HepG2 (cell line): ENCODE measurements around the gene TMEM114. TPM values are rescaled to one million over a fixed set of nuclear protein-coding genes. Genes with fewer than 3 reads are reported as not detected.

Experiments used
- ATAC-seq: fragments of 200-7000 bp; cut with Tn5 transposase; 3 replicates; pipeline ENCODE4 v1.9.1; 2020; ENCODE audit warnings: mild to moderate bottlenecking, moderate library complexity
- BruUV-seq: library from RNA; stranded (reverse); fragments of 400-500 nt; replicated peaks from 2 replicates; lab custom pipeline; 2021; lab: Mats Ljungman, UMichigan
- CTCF ChIA-PET: fragments of 300-600 bp; formaldehyde crosslinking; extraction: SDS; loops from one replicate; lab custom pipeline; 2021; ENCODE audit warnings: low total read pairs, inconsistent platforms, low intra/inter-chr PET ratio; lab: Yijun Ruan, JAX
- POLR2A ChIA-PET: fragments of 350-600 bp; sonication (Branson Sonifier 250); formaldehyde crosslinking; loops from one replicate; lab custom pipeline; 2020; ENCODE audit warnings: antibody characterized with exemption, inconsistent platforms; lab: Yijun Ruan, JAX
- DNase-seq: peaks from one replicate; pipeline ENCODE4 v3.0.0-alpha.2; 2015; ENCODE audit warnings: low spot score
- FAIRE-seq: peaks from 3 replicates; lab custom pipeline; 2011; peaks lifted over from hg19 to GRCh38; lab: Jason Lieb, UNC
- H2AFZ ChIP-seq: one replicate; pipeline ENCODE4 v1.6.1; 2011; ENCODE audit warnings: low read length, inconsistent platforms
- H3K27ac ChIP-seq: fragments of 300-600 bp; 3 replicates; pipeline ENCODE4 v1.8.0; 2011; ENCODE audit warnings: mixed run types, mild to moderate bottlenecking, mixed read lengths, low read length, inconsistent platforms; ENCODE audit not compliant: insufficient read depth; ENCODE audit errors: extremely low read length
- H3K27me3 ChIP-seq, 2 experiments: fragments of 200-600 bp in 1 of 2; 2 replicates in 1 of 2; 3 replicates in 1 of 2; pipeline versions ENCODE4 v1.6.0 to v1.8.0; 2011; ENCODE audit warnings: low read length in 2 of 2, mild to moderate bottlenecking in 2 of 2, moderate library complexity in 2 of 2, inconsistent platforms in 1 of 2; ENCODE audit not compliant: insufficient read depth in 2 of 2, control insufficient read depth in 1 of 2
- H3K36me3 ChIP-seq, 2 experiments: fragments of 200-600 bp in 1 of 2; replicated peaks in 1 of 2; 2 replicates in 1 of 2; 3 replicates in 1 of 2; pipeline versions ENCODE4 v1.5.1 to v1.8.0; 2011; ENCODE audit warnings: low read length in 2 of 2, inconsistent platforms in 1 of 2; ENCODE audit not compliant: insufficient read depth in 2 of 2, control insufficient read depth in 1 of 2
- H3K4me1 ChIP-seq: 2 replicates; pipeline ENCODE4 v1.5.1; 2012; ENCODE audit warnings: low read length, inconsistent platforms; ENCODE audit not compliant: insufficient read depth
- H3K4me2 ChIP-seq: 2 replicates; pipeline ENCODE4 v1.6.0; 2011; ENCODE audit warnings: low read depth, low read length, inconsistent platforms
- H3K4me3 ChIP-seq, 3 experiments: fragments of 200-600 bp in 1 of 3; sonication (generic), shearing (Covaris generic) in 1 of 3; replicated peaks in 1 of 3; 2 replicates each; pipeline ENCODE4 v1.5.1; 2011 to 2016; ENCODE audit warnings: low read length in 3 of 3, inconsistent platforms in 2 of 3, low read depth in 2 of 3, mild to moderate bottlenecking in 2 of 3, control low read depth in 1 of 3, mixed read lengths in 1 of 3; ENCODE audit not compliant: insufficient read depth in 1 of 3
- H3K79me2 ChIP-seq: one replicate; pipeline ENCODE4 v1.6.1; 2011; ENCODE audit warnings: low read length, inconsistent platforms; ENCODE audit not compliant: insufficient read depth
- H3K9ac ChIP-seq: 2 replicates; pipeline ENCODE4 v1.6.0; 2011; ENCODE audit warnings: mild to moderate bottlenecking, low read depth, low read length, inconsistent platforms; ENCODE audit not compliant: insufficient read depth
- H3K9me3 ChIP-seq: 2 replicates; pipeline ENCODE4 v1.5.1; 2012; ENCODE audit warnings: mild to moderate bottlenecking, low read length
- H4K20me1 ChIP-seq: 2 replicates; pipeline ENCODE4 v1.6.0; 2011; ENCODE audit warnings: inconsistent platforms, mild to moderate bottlenecking, low read length, moderate library complexity; ENCODE audit not compliant: insufficient read depth
- BRD4 ChIP-seq: sonication (generic); formaldehyde crosslinking; IDR thresholded peaks from 2 replicates; pipeline ENCODE4 v1.4.0; 2020; ENCODE audit warnings: missing genetic modification reagents
- NBN ChIP-seq: fragments of 450-650 bp; conservative IDR thresholded peaks from 2 replicates; pipeline ENCODE4 v1.6.1; 2017
- NR2F1 ChIP-seq, 2 experiments: fragments of 450-650 bp in 1 of 2; formaldehyde crosslinking in 1 of 2; IDR thresholded peaks; 2 replicates each; pipeline versions ENCODE4 v1.5.0 to v1.6.1; 2016 to 2020; ENCODE audit warnings: mild to moderate bottlenecking in 1 of 2, missing compliant biosample characterization in 1 of 2, missing genetic modification reagents in 1 of 2, moderate library complexity in 1 of 2
- PLRG1 ChIP-seq: fragments of 450-650 bp; conservative IDR thresholded peaks from 2 replicates; pipeline ENCODE4 v1.6.1; 2016
- whole genome bisulfite sequencing: methylation state at CpG from one replicate; pipeline ENCODE4 v1.1.6; 2017; ENCODE audit warnings: low lambda C conversion rate; 5-methylcytosine and 5-hydroxymethylcytosine counted together
- in situ Hi-C: cut with HindIII; loops from 2 replicates; pipeline ENCODE4 v1.10.0; 2017; ENCODE audit warnings: low pct_unique_long_range_greater_than_20kb; ENCODE audit not compliant: extremely low pct_ligation_motif_present
- intact Hi-C: fragments of 100-400 bp; cut with micrococcal nuclease; formaldehyde crosslinking; loops from one replicate; pipeline ENCODE4 v1.10.0; 2022; ENCODE audit not compliant: unreplicated experiment
- polyA plus RNA-seq, 8 experiments: library from polyadenylated mRNA; depleted of rRNA in 3 of 8; stranded (reverse) in 7 of 8; unstranded in 1 of 8; fragments of >200 nt; fragmentation: Illumina TruSeq in 4 of 8; extraction: Trizol in 4 of 8; gene quantifications; 2 replicates each; pipeline versions ENCODE4 v1.2.1 to v1.2.3, GENCODE V29; 2011 to 2016; ENCODE audit warnings: low read depth in 4 of 8, missing spikeins in 1 of 8, mixed read lengths in 1 of 8; ENCODE audit not compliant: insufficient read depth in 1 of 8
- total RNA-seq, 5 experiments: library from RNA; depleted of rRNA; stranded (reverse); fragments of >200 nt; fragmentation: Illumina TruSeq; extraction: Trizol; gene quantifications; 2 replicates each; pipeline ENCODE4 v1.2.3, GENCODE V29; 2016; ENCODE audit warnings: low read depth in 1 of 5
- TF ChIP-seq, protein P1 (sequence below): sonication (generic); formaldehyde crosslinking; conservative IDR thresholded peaks from 2 replicates; pipeline ENCODE4 v1.8.1; 2023; ENCODE audit warnings: missing genetic modification reagents
- TF ChIP-seq, protein P2 (sequence below), 2 experiments: fragments of 450-650 bp in 1 of 2; sonication (generic) in 1 of 2; formaldehyde crosslinking in 1 of 2; IDR thresholded peaks; 2 replicates each; pipeline versions ENCODE4 v1.6.1 to v1.8.0; 2016 to 2022; ENCODE audit warnings: antibody characterized with exemption in 1 of 2, mild to moderate bottlenecking in 1 of 2, missing genetic modification reagents in 1 of 2
- TF ChIP-seq, protein P3 (sequence below): sonication (generic); formaldehyde crosslinking; IDR thresholded peaks from 2 replicates; pipeline ENCODE4 v1.4.0; 2020; ENCODE audit warnings: missing genetic modification reagents, mild to moderate bottlenecking, borderline replicate concordance

Gene TMEM114
- total and polyA plus RNA-seq, 2 of the 13 experiments (the other 11 are each of a cell fraction or from before 2014, with no cell fraction given) = not detected

DNA sequence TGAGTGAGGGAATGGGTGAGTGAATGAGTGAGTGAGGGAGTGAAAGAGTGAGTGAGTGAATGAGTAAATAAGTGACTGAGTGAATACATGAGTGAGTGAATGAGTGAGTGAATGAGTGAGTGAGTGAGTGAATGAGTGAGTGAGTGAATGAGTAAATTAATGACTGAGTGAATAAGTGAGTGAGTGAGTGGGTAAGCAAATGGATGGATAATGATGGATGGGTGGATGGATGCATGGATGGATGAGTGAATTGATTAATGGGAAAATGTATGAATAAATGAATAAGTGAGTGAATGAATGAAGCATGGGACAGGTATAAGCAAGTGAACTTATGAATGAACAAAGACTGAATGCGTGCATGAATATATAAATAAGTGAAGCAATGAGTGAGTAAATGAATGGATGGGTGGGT is 25.4 kb downstream of the TMEM114 start:
- Histone ChIP-seq H4K20me1 (no peaks in the 10 kb centered on the region), H2AFZ (no peak overlapping the region), H3K4me3 (no peak overlapping the region), H3K4me2 (no peak overlapping the region), H3K9me3 (0 out of 2 replicates have a peak, but pooled peaks cover 5% of the 10 kb centered on the region), H3K79me2 (no peaks in the 10 kb centered on the region), H3K27ac (no peak overlapping the region), H3K4me1 (peaks cover 22% of the 10 kb centered on the region), H3K36me3 (no peaks in the 10 kb centered on the region), H3K9ac (no peak overlapping the region), H3K27me3 (peaks cover 5 to 11% of the 10 kb centered on the region in 2 experiments; a peak in 3 of 5 replicates)
- no TSS peak for BruUV-seq
- FAIRE-seq (no peak), DNase-seq (no peak), ATAC-seq (no peak)
- 42% methylated on average over 1 of the region's 1 CpG for WGBS
- ChIA-PET POLR2A (no interaction called here), CTCF (interaction anchor here (1.2 kb wide), 1 partner anchor 89 kb away, joined by 4 read pairs; no protein-coding TSS in a partner anchor)
- intact Hi-C loops = loop anchor here (5.0 kb wide), 1 partner anchor 177 kb away; no protein-coding TSS in a partner anchor
- in situ Hi-C loops = loop anchor here (5.0 kb wide), 4 partner anchors 57 to 317 kb away; partner anchors contain the start of genes LITAFD, METTL22, PMM2 and TMEM186
- TF ChIP-seq NBN = peak; percentile 89; the same call in 1 of the 2 replicates
- TF ChIP-seq BRD4 (CRISPR knock-in tag) = no peak
- TF ChIP-seq, protein P1, sequence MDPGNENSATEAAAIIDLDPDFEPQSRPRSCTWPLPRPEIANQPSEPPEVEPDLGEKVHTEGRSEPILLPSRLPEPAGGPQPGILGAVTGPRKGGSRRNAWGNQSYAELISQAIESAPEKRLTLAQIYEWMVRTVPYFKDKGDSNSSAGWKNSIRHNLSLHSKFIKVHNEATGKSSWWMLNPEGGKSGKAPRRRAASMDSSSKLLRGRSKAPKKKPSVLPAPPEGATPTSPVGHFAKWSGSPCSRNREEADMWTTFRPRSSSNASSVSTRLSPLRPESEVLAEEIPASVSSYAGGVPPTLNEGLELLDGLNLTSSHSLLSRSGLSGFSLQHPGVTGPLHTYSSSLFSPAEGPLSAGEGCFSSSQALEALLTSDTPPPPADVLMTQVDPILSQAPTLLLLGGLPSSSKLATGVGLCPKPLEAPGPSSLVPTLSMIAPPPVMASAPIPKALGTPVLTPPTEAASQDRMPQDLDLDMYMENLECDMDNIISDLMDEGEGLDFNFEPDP (CRISPR knock-in tag) = no peak
- TF ChIP-seq, protein P2, sequence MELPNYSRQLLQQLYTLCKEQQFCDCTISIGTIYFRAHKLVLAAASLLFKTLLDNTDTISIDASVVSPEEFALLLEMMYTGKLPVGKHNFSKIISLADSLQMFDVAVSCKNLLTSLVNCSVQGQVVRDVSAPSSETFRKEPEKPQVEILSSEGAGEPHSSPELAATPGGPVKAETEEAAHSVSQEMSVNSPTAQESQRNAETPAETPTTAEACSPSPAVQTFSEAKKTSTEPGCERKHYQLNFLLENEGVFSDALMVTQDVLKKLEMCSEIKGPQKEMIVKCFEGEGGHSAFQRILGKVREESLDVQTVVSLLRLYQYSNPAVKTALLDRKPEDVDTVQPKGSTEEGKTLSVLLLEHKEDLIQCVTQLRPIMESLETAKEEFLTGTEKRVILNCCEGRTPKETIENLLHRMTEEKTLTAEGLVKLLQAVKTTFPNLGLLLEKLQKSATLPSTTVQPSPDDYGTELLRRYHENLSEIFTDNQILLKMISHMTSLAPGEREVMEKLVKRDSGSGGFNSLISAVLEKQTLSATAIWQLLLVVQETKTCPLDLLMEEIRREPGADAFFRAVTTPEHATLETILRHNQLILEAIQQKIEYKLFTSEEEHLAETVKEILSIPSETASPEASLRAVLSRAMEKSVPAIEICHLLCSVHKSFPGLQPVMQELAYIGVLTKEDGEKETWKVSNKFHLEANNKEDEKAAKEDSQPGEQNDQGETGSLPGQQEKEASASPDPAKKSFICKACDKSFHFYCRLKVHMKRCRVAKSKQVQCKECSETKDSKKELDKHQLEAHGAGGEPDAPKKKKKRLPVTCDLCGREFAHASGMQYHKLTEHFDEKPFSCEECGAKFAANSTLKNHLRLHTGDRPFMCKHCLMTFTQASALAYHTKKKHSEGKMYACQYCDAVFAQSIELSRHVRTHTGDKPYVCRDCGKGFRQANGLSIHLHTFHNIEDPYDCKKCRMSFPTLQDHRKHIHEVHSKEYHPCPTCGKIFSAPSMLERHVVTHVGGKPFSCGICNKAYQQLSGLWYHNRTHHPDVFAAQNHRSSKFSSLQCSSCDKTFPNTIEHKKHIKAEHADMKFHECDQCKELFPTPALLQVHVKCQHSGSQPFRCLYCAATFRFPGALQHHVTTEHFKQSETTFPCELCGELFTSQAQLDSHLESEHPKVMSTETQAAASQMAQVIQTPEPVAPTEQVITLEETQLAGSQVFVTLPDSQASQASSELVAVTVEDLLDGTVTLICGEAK (IDR thresholded peaks at IDR 0.05) = peak; percentile 10; the same call in 1 of the 2 replicates
- TF ChIP-seq, protein P2 (CRISPR knock-in tag; IDR thresholded peaks at IDR 0.05) = no peak
- 0 out of 2 replicates have a peak, but pooled peaks have one; percentile 31 for TF ChIP-seq PLRG1
- no peak for TF ChIP-seq NR2F1 (CRISPR knock-in tag; IDR thresholded peaks at IDR 0.05)
- TF ChIP-seq, protein P3, sequence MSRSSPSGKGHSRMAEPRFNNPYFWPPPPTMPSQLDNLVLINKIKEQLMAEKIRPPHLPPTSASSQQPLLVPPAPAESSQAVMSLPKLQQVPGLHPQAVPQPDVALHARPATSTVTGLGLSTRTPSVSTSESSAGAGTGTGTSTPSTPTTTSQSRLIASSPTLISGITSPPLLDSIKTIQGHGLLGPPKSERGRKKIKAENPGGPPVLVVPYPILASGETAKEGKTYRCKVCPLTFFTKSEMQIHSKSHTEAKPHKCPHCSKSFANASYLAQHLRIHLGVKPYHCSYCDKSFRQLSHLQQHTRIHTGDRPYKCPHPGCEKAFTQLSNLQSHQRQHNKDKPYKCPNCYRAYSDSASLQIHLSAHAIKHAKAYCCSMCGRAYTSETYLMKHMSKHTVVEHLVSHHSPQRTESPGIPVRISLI = no peak
